Psoas muscle (tissue), 8 donors: Measurements from ENCODE around the gene AREL1. TPM values are rescaled to one million over a fixed set of nuclear protein-coding genes. Genes with fewer than 3 reads are reported as not detected.

Source experiments
- ATAC-seq, 4 donors: fragments of 200-7000 bp; cut with Tn5 transposase; one replicate each; pipeline ENCODE4 v1.9.1; 2020; ENCODE audit warnings: moderate library complexity in 3 of 4, mild to moderate bottlenecking in 2 of 4
- DNase-seq, 2 donors: peaks; one replicate each; pipeline ENCODE4 v3.0.0-alpha.2; 2020
- H3K27ac ChIP-seq: fragments of 200-600 bp; one replicate; pipeline ENCODE4 v1.8.0; 2022
- H3K27me3 ChIP-seq, 3 donors: fragments of 200-600 bp in 1 of 3; one replicate each; pipeline versions ENCODE4 v1.6.1 to v1.8.0; 2013 to 2022; ENCODE audit warnings: low read length in 2 of 3, mild to moderate bottlenecking in 2 of 3, moderate library complexity in 1 of 3; ENCODE audit not compliant: insufficient read depth in 3 of 3
- H3K36me3 ChIP-seq, 2 donors: fragments of 200-600 bp in 1 of 2; one replicate each; pipeline versions ENCODE4 v1.6.1 to v1.8.0; 2013 to 2022; ENCODE audit warnings: low read depth in 1 of 2, mild to moderate bottlenecking in 1 of 2, moderate library complexity in 1 of 2; ENCODE audit not compliant: insufficient read depth in 1 of 2
- H3K4me1 ChIP-seq: fragments of 200-600 bp; one replicate; pipeline ENCODE4 v1.8.0; 2022
- H3K4me3 ChIP-seq: fragments of 200-600 bp; one replicate; pipeline ENCODE4 v1.8.0; 2022; ENCODE audit warnings: mild to moderate bottlenecking
- H3K9me3 ChIP-seq: fragments of 200-600 bp; one replicate; pipeline ENCODE4 v1.8.0; 2022
- CTCF ChIP-seq: fragments of 200-600 bp; IDR thresholded peaks from one replicate; pipeline ENCODE4 v1.8.0; 2022; ENCODE audit warnings: antibody characterized with exemption
- WGBS, 3 donors: extraction: QIAGEN DNeasy Blood & Tissue Kit; methylation state at CpG; one replicate each; pipeline versions ENCODE4 v1.1.6 to v1.1.7; 2013; 5-methylcytosine and 5-hydroxymethylcytosine counted together
- intact Hi-C, 2 donors: fragments of 100-400 bp; cut with DNase I; formaldehyde crosslinking; loops; one replicate each; pipeline versions ENCODE4 v1.11.0 to v1.14.2; 2022
- polyA plus RNA-seq, 3 donors: library from polyadenylated mRNA; stranded (reverse); fragments of 200-250 nt; gene quantifications; one replicate each; pipeline ENCODE4 v1.2.3, GENCODE V29; 2013
- total RNA-seq, 4 donors: library from RNA; stranded (reverse); fragmentation: NEBNext Ultra II Directional in 2 of 4; extraction: Animal tissue kit (Norgen Biotek cat#: 25700) in 2 of 4; gene quantifications; one replicate each; pipeline versions ENCODE4 v1.2.1 to v1.2.4, GENCODE V29; 2021 to 2023
- donor health status: healthy with polysubstance abuse.
- donor health status: DM: no; HTN: no; CAD: no; lungs with moderate emphysema.
- donor health status: Bipolar disorder and iron deficiency.
- donor health status: healthy.
- donor health status: DM: yes; HTN: yes; CAD: no.
- donor health status: DM: no; HTN: no; CAD: no.
- donor health status: DM: no; HTN: no; CAD: no.
- donor health status: DM: yes; HTN: yes; CAD: no.

Gene AREL1
- total and polyA plus RNA-seq, 7 donors: 8.5 to 24.6 (median 15.4) TPM

DNA sequence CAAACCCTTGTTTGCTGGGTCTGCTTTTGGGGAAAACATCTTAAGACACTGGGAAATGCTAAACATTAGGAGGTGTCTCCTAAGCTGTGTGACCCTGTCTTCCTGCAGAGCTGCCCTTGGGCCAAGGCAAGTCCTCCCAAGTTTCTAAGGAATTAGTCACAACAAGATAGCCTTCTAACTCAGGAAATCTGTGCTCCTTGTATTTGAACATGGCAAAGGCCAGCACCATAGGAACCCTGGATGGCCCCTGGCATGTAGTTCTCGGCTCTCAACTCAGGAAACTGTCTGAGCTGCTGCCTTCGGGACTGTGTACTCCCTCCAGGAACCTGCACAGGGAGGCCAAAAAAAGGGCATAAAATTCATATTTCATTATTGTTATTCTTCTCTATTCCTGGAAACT lies 63.2 kb downstream of the AREL1 start:
- no peaks in the 10 kb centered on the region for H3K9me3 ChIP-seq
- intact Hi-C loops: no loop called here
- no peak overlapping the region for H3K27ac ChIP-seq
- no peak overlapping the region for H3K4me3 ChIP-seq
- ATAC-seq: no peak
- no peaks in the 10 kb centered on the region for H3K4me1 ChIP-seq
- no peak for DNase-seq
- H3K27me3 ChIP-seq: no peaks in the 10 kb centered on the region
- no peak for TF ChIP-seq CTCF
- WGBS, 3 donors: 71 to 78% (median 77%) methylated on average over 2 of the region's 2 CpGs
- peaks cover 0 to 14% of the 10 kb centered on the region in 2 donors for H3K36me3 ChIP-seq

DNA sequence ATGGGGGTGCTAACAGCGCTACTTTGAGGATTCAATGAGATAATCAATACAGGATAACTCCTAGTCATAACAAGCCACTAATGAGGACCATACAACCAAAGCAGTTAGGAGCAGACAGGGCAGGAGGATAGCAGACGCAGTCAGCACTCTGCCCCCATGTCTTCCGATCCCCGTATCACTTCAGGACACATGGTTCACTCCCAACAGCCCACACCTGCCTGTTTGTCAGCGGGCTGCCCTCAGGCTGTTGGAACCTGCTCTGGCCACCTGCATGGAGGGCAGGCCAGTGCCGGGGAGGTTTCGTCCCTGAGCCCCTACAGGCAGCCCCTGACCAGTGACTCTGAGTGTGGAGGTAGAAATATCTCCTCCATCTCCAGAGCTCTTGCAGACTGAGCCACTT lies 63.7 kb downstream of the AREL1 start:
- TF ChIP-seq CTCF: no peak
- Histone ChIP-seq H3K9me3 (no peaks in the 10 kb centered on the region), H3K36me3 (peaks cover 0 to 9% of the 10 kb centered on the region in 2 donors), H3K4me3 (no peak overlapping the region), H3K27me3 (no peaks in the 10 kb centered on the region), H3K27ac (no peak overlapping the region), H3K4me1 (no peaks in the 10 kb centered on the region)
- intact Hi-C loops: no loop called here
- ATAC-seq (no peak), DNase-seq (no peak)
- WGBS, 3 donors: 77 to 82% (median 80%) methylated on average over 7 of the region's 7 CpGs

GRCh38 chr14:74648601-74649000 lies 64.3 kb downstream of the AREL1 start:
- Histone ChIP-seq H3K27ac (no peak overlapping the region), H3K27me3 (no peaks in the 10 kb centered on the region), H3K4me1 (no peaks in the 10 kb centered on the region), H3K36me3 (peaks cover 0 to 9% of the 10 kb centered on the region in 2 donors), H3K4me3 (no peak overlapping the region), H3K9me3 (no peaks in the 10 kb centered on the region)
- ATAC-seq (no peak), DNase-seq (no peak)
- no peak for TF ChIP-seq CTCF
- 33 to 47% (median 37%) methylated on average over 7 of the region's 7 CpGs for WGBS, 3 donors
- intact Hi-C loops: no loop called here

DNA sequence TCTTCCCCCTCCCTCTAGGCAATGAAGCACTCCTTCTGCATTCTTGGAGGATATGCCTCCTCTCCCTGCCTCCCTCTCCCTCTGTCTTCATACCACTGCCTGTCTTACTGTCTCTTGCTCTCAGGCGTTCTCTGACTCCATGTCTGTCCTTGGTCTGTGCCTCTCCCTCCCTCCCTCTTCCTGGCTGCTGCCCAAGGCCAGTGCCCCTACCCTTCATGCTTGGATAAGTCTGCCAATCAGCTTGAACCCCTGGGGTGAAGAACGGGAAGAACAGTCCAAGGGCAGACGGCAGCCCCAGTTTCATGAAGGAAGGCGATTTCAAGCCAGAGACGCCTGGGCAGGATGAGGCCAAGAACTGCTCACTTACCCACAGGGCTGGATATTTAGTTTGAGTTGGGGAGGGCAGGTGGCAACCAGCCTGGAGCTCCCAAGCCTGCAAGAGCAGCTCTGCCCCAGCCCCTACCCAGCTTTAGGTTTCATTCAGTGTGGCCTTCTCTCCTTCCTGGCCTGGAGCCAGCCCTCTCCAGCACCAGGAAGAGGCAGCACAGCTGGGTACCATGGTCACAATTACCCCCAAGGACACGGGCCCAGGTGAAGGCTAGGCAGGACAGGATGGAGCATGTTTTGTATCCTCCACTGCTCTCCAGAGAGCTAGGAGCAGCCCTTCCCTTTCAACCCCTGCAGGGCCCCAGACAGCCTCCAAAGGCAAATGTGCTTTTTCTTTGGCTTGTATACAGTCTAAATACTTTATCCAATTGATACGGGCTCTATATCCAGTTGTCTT lies 65.0 kb downstream of the AREL1 start:
- WGBS, 3 donors: 22 to 34% (median 23%) methylated on average over 7 of the region's 7 CpGs
- H3K36me3 ChIP-seq: peaks cover 0 to 2% of the 10 kb centered on the region in 2 donors
- peak in 1 of 4 donors; percentile 26 for ATAC-seq
- no peaks in the 10 kb centered on the region for H3K27me3 ChIP-seq
- H3K27ac ChIP-seq: no peak overlapping the region
- no peak overlapping the region for H3K4me3 ChIP-seq
- intact Hi-C loops: no loop called here
- DNase-seq: no peak
- H3K9me3 ChIP-seq: no peaks in the 10 kb centered on the region
- no peaks in the 10 kb centered on the region for H3K4me1 ChIP-seq
- no peak for TF ChIP-seq CTCF
